ENCODE data around the gene EGFLAM.
A peak's percentile ranks its signal among the peaks of the same experiment; 100 is the strongest.

EGFLAM gene

DNA sequence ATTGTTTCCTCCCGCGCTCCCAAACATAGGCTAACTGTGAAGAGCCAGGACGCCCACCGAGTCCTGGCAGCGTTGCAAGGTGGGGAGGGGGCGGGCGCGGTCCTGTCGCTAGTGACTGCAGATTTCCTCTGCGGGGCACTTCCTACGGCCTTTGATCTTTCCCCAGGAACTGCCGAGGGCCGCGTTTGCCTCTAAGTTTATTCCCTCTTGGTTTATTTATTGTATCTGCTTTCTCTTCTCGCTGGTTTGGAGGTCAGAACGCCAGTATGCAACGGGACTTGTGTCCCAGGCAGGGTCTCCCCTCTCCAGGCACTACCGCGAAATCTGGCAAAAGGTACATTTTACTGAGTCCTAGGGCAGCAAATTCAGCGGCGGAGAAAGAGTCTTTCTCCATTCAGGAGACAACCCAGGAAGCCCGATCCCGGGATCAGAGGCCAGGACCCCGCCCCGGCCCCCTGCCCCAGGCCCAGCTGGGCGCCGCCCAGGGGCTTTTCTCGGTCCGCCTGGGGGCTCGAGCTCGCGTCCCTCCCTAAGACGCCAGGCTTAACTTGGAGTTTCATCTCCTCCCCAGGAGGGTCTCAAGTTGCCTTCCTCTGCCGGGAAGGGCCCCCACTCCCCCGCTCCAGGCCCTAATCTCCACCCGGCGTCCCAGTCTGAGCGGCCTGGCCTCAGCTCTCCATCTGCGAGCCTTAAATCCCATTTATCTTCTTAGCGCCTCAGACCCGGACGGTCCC, 884 bp upstream of the EGFLAM start:
- TF ChIP-seq, protein P1, sequence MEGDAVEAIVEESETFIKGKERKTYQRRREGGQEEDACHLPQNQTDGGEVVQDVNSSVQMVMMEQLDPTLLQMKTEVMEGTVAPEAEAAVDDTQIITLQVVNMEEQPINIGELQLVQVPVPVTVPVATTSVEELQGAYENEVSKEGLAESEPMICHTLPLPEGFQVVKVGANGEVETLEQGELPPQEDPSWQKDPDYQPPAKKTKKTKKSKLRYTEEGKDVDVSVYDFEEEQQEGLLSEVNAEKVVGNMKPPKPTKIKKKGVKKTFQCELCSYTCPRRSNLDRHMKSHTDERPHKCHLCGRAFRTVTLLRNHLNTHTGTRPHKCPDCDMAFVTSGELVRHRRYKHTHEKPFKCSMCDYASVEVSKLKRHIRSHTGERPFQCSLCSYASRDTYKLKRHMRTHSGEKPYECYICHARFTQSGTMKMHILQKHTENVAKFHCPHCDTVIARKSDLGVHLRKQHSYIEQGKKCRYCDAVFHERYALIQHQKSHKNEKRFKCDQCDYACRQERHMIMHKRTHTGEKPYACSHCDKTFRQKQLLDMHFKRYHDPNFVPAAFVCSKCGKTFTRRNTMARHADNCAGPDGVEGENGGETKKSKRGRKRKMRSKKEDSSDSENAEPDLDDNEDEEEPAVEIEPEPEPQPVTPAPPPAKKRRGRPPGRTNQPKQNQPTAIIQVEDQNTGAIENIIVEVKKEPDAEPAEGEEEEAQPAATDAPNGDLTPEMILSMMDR (IDR thresholded peaks at IDR 0.05; ENCODE audit: low read depth, low read length, missing control alignments): no peak
- in situ Hi-C loops (cut with HindIII; ENCODE audit: low pct_ligation_motif_present, low sequenced_read_pairs): no loop called here
- H3K27me3 ChIP-seq (replicated peaks): peaks cover 34% of the 10 kb centered on the region
- H3K27ac ChIP-seq: no peak overlapping the region
- DNase-seq: no peak
- peak overlapping the region; percentile 56 for H3K4me3 ChIP-seq (ENCODE audit: low read depth, low read length)
- no peaks in the 10 kb centered on the region for H3K36me3 ChIP-seq (replicated peaks)

DNA sequence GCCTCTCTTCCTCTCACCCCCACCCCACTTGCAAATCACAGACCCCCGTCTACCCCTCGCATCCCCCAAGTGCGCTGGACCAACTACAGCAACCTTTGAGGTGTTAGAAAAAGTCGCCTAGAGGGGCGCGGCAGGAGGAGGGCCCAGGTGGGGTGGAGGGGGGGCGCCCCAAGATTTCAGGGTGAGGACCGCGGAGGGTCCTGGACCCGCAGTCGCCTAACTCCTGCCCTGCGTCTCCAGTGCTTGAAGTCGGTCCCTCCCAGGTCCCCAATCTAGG, 379 bp upstream of the EGFLAM start:
- no peaks in the 10 kb centered on the region for H3K36me3 ChIP-seq (replicated peaks)
- H3K4me3 ChIP-seq (ENCODE audit: low read depth, low read length): peak overlapping the region; percentile 56
- in situ Hi-C loops (cut with HindIII; ENCODE audit: low pct_ligation_motif_present, low sequenced_read_pairs): no loop called here
- TF ChIP-seq, protein P1 (IDR thresholded peaks at IDR 0.05; ENCODE audit: low read depth, low read length, missing control alignments): no peak
- H3K27me3 ChIP-seq (replicated peaks): peaks cover 34% of the 10 kb centered on the region
- H3K27ac ChIP-seq: no peak overlapping the region
- DNase-seq: no peak

DNA sequence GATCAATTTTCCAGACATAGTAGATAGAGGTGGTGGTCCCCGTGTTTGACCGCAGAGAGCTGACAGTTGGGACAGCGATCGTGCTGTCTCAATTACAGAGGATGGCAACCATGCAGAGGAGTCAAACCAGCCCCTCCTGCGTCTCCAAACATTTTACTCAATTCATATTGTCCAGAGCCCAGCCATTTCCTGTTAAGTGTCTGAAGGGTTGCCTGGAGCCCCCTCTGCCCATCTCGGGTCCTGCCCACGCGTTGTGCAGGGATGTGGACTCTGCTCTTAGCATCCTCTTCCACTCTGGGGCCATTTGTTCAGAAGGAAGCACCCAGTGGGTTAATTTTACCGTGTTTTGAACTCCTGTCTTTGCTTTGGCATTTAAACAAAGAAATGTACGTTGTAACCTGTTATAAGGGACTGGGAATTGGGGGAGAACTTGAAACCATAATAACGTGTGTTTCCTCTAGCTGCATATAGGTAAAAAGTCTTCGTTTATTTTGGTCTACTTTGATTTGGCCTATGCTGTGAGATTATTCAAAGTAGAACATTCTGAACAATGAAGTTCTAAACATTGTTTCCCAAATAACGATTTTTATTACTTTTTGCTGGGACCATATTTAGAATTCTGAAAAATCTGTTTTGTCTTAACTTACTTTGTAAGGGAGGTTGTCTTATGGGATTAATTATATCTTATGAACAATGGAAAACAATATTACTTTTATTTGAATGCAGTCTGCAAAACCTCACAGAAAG, 876 bp downstream of the EGFLAM start:
- H3K27me3 ChIP-seq (replicated peaks): peaks cover 37% of the 10 kb centered on the region

DNA sequence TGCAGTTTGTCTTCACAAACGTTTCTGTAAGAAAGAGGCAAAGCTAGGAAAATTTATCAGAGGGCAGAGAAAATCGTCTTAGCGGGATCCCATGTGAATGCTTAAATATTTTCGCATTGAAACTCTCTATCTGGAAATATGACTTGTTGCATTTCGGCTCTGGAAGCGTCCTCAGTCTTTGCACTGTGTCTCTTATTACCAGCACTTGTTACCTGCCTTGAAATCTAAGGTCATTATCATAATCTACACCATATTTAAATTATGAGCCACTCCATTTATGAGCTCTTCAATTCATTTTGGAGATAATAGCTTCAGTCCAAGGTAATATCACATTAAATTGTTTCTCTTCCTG, 1.4 kb downstream of the EGFLAM start:
- in situ Hi-C loops (cut with HindIII; ENCODE audit: low pct_ligation_motif_present, low sequenced_read_pairs): no loop called here
- peaks cover 41% of the 10 kb centered on the region for H3K27me3 ChIP-seq (replicated peaks)
- no peak overlapping the region for H3K4me3 ChIP-seq (ENCODE audit: low read depth, low read length)
- no peak for DNase-seq
- no peak overlapping the region for H3K27ac ChIP-seq
- TF ChIP-seq, protein P1 (IDR thresholded peaks at IDR 0.05; ENCODE audit: low read depth, low read length, missing control alignments): no peak
- no peaks in the 10 kb centered on the region for H3K36me3 ChIP-seq (replicated peaks)

More for the DNA sequence above, 876 bp downstream of the EGFLAM start:
- Histone ChIP-seq H3K27ac (no peak overlapping the region), H3K4me3 (ENCODE audit: low read depth, low read length) (peak overlapping the region; percentile 56), H3K36me3 (replicated peaks) (no peaks in the 10 kb centered on the region)
- TF ChIP-seq, protein P1 (IDR thresholded peaks at IDR 0.05; ENCODE audit: low read depth, low read length, missing control alignments): no peak
- no peak for DNase-seq
- in situ Hi-C loops (cut with HindIII; ENCODE audit: low pct_ligation_motif_present, low sequenced_read_pairs): no loop called here

DNA sequence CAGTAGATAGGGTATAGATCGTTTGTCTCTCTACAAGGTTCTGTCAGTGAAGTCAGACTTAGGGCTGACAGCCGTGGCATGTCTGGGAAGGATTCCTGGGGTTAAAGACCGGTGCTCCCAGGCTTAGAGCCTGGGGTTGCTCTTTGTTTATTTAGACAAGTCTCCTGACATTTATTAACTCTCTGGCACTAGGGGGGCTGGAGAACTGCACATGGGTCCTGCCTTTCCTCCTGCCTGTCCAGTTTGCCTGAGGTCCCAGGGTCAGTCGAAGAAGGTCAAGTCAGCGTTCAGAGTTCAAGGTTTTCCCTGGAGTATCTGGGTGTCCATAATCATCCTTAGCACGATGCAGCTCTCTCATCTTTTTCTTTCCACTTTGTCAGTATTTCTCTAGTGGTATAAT, 5.6 kb downstream of the EGFLAM start:
- no peak overlapping the region for H3K27ac ChIP-seq
- TF ChIP-seq, protein P1 (IDR thresholded peaks at IDR 0.05; ENCODE audit: low read depth, low read length, missing control alignments): no peak
- in situ Hi-C loops (cut with HindIII; ENCODE audit: low pct_ligation_motif_present, low sequenced_read_pairs): no loop called here
- no peak for DNase-seq
- no peaks in the 10 kb centered on the region for H3K36me3 ChIP-seq (replicated peaks)
- no peak overlapping the region for H3K4me3 ChIP-seq (ENCODE audit: low read depth, low read length)
- H3K27me3 ChIP-seq (replicated peaks): peaks cover 30% of the 10 kb centered on the region

Data from brain microvascular endothelial cell (primary cell).